CD4-positive, CD25-positive, alpha-beta regulatory T cell (primary cell): ENCODE measurements around the gene CTDSP1. TPM values are rescaled to one million over a fixed set of nuclear protein-coding genes. Genes with fewer than 3 reads are reported as not detected.
A peak's percentile ranks its signal among the peaks of the same experiment; 100 is the strongest.

Experiments
- ATAC-seq, 2 donors: fragments of 150-1000 bp; cut with Tn5 transposase; one replicate each; pipeline ENCODE4 v1.10.0; 2021; ENCODE audit warnings: low read depth in 2 of 2, moderate number of reproducible peaks in 2 of 2, moderate library complexity in 1 of 2
- DNase-seq, 3 donors: peaks; one replicate each; pipeline versions ENCODE4 v3.0.0 to v3.0.0-alpha.2; 2012 to 2022; ENCODE audit warnings: mixed read lengths in 1 of 3
- H3K27ac ChIP-seq: one replicate; pipeline ENCODE4 v1.7.0; 2013; ENCODE audit warnings: mild to moderate bottlenecking, low read length; ENCODE audit not compliant: insufficient read depth, poor library complexity, severe bottlenecking
- H3K27me3 ChIP-seq: one replicate; pipeline ENCODE4 v1.7.0; 2013; ENCODE audit warnings: low read length; ENCODE audit not compliant: control insufficient read depth, insufficient read depth
- H3K36me3 ChIP-seq: one replicate; pipeline ENCODE4 v1.7.0; 2013; ENCODE audit warnings: mild to moderate bottlenecking, low read length, moderate library complexity; ENCODE audit not compliant: control insufficient read depth, insufficient read depth
- H3K4me1 ChIP-seq: 2 replicates; pipeline ENCODE4 v1.7.0; 2013; ENCODE audit warnings: mild to moderate bottlenecking, low read length; ENCODE audit not compliant: insufficient read depth, control insufficient read depth, poor library complexity, severe bottlenecking
- H3K4me3 ChIP-seq: one replicate; pipeline ENCODE4 v1.7.0; 2013; ENCODE audit warnings: low read depth, mild to moderate bottlenecking, low read length, moderate library complexity
- H3K9me3 ChIP-seq, 2 experiments: 1 replicate in 1 of 2; 2 replicates in 1 of 2; pipeline ENCODE4 v1.7.0; 2013; ENCODE audit warnings: low read length in 2 of 2, mild to moderate bottlenecking in 1 of 2, moderate library complexity in 1 of 2; ENCODE audit not compliant: control insufficient read depth in 2 of 2
- H3K27ac Mint-ChIP-seq, 3 donors: one replicate each; pipeline ENCODE4 v1.8.0; 2020 to 2022; ENCODE audit warnings: mild to moderate bottlenecking in 3 of 3, mixed read lengths in 3 of 3, moderate library complexity in 2 of 3
- H3K27me3 Mint-ChIP-seq: one replicate; pipeline ENCODE4 v1.8.0; 2022; ENCODE audit warnings: mild to moderate bottlenecking, mixed read lengths
- H3K36me3 Mint-ChIP-seq: one replicate; pipeline ENCODE4 v1.8.0; 2020; ENCODE audit warnings: mixed read lengths
- H3K4me1 Mint-ChIP-seq, 4 donors: one replicate each; pipeline ENCODE4 v1.8.0; 2020 to 2022; ENCODE audit warnings: mixed read lengths in 4 of 4, mild to moderate bottlenecking in 1 of 4
- H3K4me3 Mint-ChIP-seq, 4 donors: one replicate each; pipeline ENCODE4 v1.8.0; 2020 to 2022; ENCODE audit warnings: mild to moderate bottlenecking in 4 of 4, mixed read lengths in 4 of 4, moderate library complexity in 3 of 4
- H3K9me3 Mint-ChIP-seq, 7 donors: one replicate each; pipeline ENCODE4 v1.8.0; 2020 to 2022; ENCODE audit warnings: mixed read lengths in 7 of 7, mild to moderate bottlenecking in 3 of 7, moderate library complexity in 2 of 7
- polyA plus RNA-seq, 4 donors: library from polyadenylated mRNA; unstranded; fragments of 300-500 nt; fragmentation: Illumina TruSeq; gene quantifications; one replicate each; pipeline ENCODE4 v1.2.3, GENCODE V29; 2021
- total RNA-seq: library from RNA; stranded (reverse); gene quantifications from one replicate; pipeline ENCODE4 v1.2.3, GENCODE V29; 2022

CTDSP1 gene
- total and polyA plus RNA-seq, 5 donors from 2014 or later, result 18.8 to 146 (median 27.4) TPM

GRCh38 chr2:218397820-218398436 lies 1.7 kb upstream of the CTDSP1 start:
- peak; percentile 56 to 86 (median 59) for DNase-seq
- no peaks in the 10 kb centered on the region for H3K9me3 ChIP-seq
- no peak for ATAC-seq
- H3K4me1 Mint-ChIP-seq, result peaks cover 0 to 55% (median 21%) of the 10 kb centered on the region in 4 donors
- H3K27me3 ChIP-seq, result no peaks in the 10 kb centered on the region
- H3K36me3 Mint-ChIP-seq, result no peaks in the 10 kb centered on the region
- H3K27me3 Mint-ChIP-seq, result peaks cover 7% of the 10 kb centered on the region
- peak overlapping the region; percentile 98 to 99 (median 99) for H3K27ac Mint-ChIP-seq
- peak overlapping the region; percentile 96 to 97 (median 96) for H3K4me3 Mint-ChIP-seq
- peaks cover 79% of the 10 kb centered on the region for H3K4me1 ChIP-seq
- H3K4me3 ChIP-seq, result peak overlapping the region; percentile 74
- H3K9me3 Mint-ChIP-seq, result peaks cover 0 to 3% (median 0%) of the 10 kb centered on the region in 7 donors
- peaks cover 8% of the 10 kb centered on the region for H3K36me3 ChIP-seq
- peak overlapping the region; percentile 94 for H3K27ac ChIP-seq

DNA sequence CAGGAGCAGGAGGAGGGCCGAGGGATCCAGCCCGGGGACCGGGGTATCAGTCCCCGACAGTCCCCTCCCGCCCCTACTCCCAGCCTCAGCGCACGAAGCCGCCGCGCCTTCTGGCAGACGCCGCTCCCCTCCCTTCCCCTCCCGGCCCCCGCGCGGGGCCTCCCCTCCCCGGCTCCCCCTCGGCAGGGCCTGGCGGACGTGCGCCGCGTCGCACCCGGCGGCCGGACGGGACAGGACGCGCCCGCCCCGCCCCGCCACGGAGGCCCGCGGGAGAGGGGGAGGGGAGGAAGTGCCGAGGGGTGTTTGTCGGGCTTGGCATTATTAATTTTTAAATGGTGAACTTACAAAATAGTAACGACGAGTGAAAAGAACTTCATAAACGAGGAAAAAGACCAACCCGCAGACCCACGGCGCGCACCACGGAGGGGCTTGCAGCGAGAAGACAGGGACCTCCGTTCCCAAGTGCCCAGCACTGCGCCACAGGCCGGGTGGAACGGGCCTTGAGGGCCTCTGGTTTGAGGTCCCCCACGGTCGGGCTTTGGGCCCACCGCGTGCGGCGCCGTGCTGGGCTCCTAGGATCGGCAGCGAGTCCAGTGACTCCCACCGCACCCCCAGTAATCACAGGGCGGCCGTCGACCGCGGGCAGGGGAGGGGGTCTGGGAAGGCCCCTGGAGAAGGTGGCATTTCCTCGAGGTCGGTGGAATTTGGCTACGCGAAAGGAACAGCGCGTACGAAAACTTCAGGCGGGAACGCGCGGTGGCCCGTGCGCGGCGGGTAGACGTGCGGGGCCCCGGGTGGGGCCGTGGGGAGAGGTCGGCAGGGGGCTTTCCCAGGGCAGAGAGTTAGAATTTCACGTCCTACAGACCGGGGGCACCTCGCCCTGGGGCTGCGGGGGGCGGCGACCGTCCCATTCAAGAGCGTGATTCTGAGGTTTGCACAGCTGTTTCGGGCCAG lies 954 bp upstream of the CTDSP1 start:
- Histone ChIP-seq H3K27me3 (no peaks in the 10 kb centered on the region), H3K4me1 (peaks cover 84% of the 10 kb centered on the region), H3K36me3 (peaks cover 14% of the 10 kb centered on the region), H3K27ac (peak overlapping the region; percentile 94), H3K4me3 (peak overlapping the region; percentile 74), H3K9me3 (no peaks in the 10 kb centered on the region)
- DNase-seq, result peak; percentile 57 to 86 (median 77)
- H3K4me3 Mint-ChIP-seq, result peak overlapping the region; percentile 96 to 97 (median 96)
- peaks cover 7% of the 10 kb centered on the region for H3K27me3 Mint-ChIP-seq
- peaks cover 6% of the 10 kb centered on the region for H3K36me3 Mint-ChIP-seq
- H3K27ac Mint-ChIP-seq, result peak overlapping the region; percentile 98 to 99 (median 99)
- H3K9me3 Mint-ChIP-seq, result peaks cover 0 to 3% (median 0%) of the 10 kb centered on the region in 7 donors
- H3K4me1 Mint-ChIP-seq, result peaks cover 0 to 62% (median 24%) of the 10 kb centered on the region in 4 donors
- ATAC-seq, result peak; percentile 10 to 12

GRCh38 chr2:218400167-218400929 lies 680 bp downstream of the CTDSP1 start:
- Mint-ChIP-seq H3K4me1 (peaks cover 0 to 63% (median 24%) of the 10 kb centered on the region in 4 donors), H3K36me3 (peaks cover 11% of the 10 kb centered on the region), H3K27ac (peak overlapping the region; percentile 93 to 99 (median 93)), H3K4me3 (peak overlapping the region; percentile 91 to 97 (median 94)), H3K9me3 (peaks cover 0 to 2% (median 0%) of the 10 kb centered on the region in 7 donors), H3K27me3 (peaks cover 7% of the 10 kb centered on the region)
- Histone ChIP-seq H3K27ac (peak overlapping the region; percentile 94), H3K36me3 (peaks cover 17% of the 10 kb centered on the region), H3K9me3 (no peaks in the 10 kb centered on the region), H3K27me3 (no peaks in the 10 kb centered on the region), H3K4me1 (peaks cover 82% of the 10 kb centered on the region), H3K4me3 (peak overlapping the region; percentile 53)
- no peak for ATAC-seq
- DNase-seq, result peak; percentile 33 to 45 (median 41)

GRCh38 chr2:218400930-218401881 lies 1.5 kb downstream of the CTDSP1 start:
- no peak for ATAC-seq
- H3K9me3 Mint-ChIP-seq, result peaks cover 0 to 2% (median 0%) of the 10 kb centered on the region in 7 donors
- H3K27ac ChIP-seq, result peak overlapping the region; percentile 94
- H3K4me3 ChIP-seq, result peak overlapping the region; percentile 32
- DNase-seq, result no peak
- peak overlapping the region in 2 of 3 donors; percentile 51 to 74 for H3K27ac Mint-ChIP-seq
- peaks cover 0 to 64% (median 29%) of the 10 kb centered on the region in 4 donors for H3K4me1 Mint-ChIP-seq
- H3K4me3 Mint-ChIP-seq, result peak overlapping the region; percentile 89 to 97 (median 93)
- H3K36me3 ChIP-seq, result peaks cover 17% of the 10 kb centered on the region
- no peaks in the 10 kb centered on the region for H3K9me3 ChIP-seq
- H3K36me3 Mint-ChIP-seq, result peaks cover 11% of the 10 kb centered on the region
- H3K27me3 Mint-ChIP-seq, result peaks cover 7% of the 10 kb centered on the region
- H3K27me3 ChIP-seq, result no peaks in the 10 kb centered on the region
- H3K4me1 ChIP-seq, result peaks cover 84% of the 10 kb centered on the region

DNA sequence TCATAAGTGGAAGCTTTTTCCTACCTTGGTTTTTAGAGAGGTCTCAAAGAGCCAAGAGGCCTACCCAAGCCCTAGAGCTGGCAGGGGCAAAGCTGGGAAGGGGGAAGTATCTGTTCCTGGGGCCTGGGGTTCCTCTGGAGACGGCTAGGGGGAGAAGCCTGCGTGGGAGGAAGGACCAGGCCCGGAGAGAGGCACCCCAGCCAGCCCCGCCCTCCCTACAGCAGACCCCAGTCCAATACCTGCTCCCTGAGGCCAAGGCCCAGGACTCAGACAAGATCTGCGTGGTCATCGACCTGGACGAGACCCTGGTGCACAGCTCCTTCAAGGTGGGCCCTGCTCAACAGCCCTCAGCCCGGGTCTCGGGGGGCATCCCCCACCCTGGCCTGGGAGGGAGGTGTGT lies 2.2 kb downstream of the CTDSP1 start:
- ATAC-seq (no peak), DNase-seq (no peak)
- peaks cover 17% of the 10 kb centered on the region for H3K36me3 ChIP-seq
- H3K9me3 ChIP-seq, result no peaks in the 10 kb centered on the region
- H3K4me1 ChIP-seq, result peaks cover 82% of the 10 kb centered on the region
- no peak overlapping the region for H3K4me3 ChIP-seq
- H3K36me3 Mint-ChIP-seq, result peaks cover 11% of the 10 kb centered on the region
- peaks cover 1 to 62% (median 31%) of the 10 kb centered on the region in 4 donors for H3K4me1 Mint-ChIP-seq
- H3K27ac Mint-ChIP-seq, result peak overlapping the region in 2 of 3 donors; percentile 51 to 74
- peak overlapping the region; percentile 23 for H3K27ac ChIP-seq
- peaks cover 4% of the 10 kb centered on the region for H3K27me3 Mint-ChIP-seq
- H3K27me3 ChIP-seq, result no peaks in the 10 kb centered on the region
- H3K4me3 Mint-ChIP-seq, result peak overlapping the region; percentile 89 to 97 (median 93)
- H3K9me3 Mint-ChIP-seq, result peaks cover 0 to 2% (median 0%) of the 10 kb centered on the region in 7 donors

DNA sequence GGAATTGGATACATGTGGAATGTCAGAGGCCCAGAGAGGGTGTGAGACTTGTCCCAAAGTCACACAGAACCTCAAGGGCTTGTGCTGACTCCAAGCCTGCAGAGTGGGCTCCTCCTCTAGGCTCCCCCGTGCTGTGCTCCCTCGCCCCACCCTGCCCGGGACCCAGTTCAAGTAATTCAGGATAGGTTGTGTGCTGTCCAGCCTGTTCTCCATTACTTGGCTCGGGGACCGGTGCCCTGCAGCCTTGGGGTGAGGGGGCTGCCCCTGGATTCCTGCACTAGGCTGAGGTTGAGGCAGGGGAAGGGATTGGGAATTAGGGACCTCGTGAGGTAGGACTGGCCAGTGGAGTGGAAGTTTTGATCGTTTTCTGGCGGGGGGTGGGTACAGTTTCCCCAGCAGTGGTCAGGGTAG lies 2.8 kb downstream of the CTDSP1 start:
- Mint-ChIP-seq H3K36me3 (peaks cover 11% of the 10 kb centered on the region), H3K4me3 (peak overlapping the region; percentile 57 to 89 (median 79)), H3K4me1 (peaks cover 6 to 61% (median 33%) of the 10 kb centered on the region in 4 donors), H3K27me3 (no peaks in the 10 kb centered on the region), H3K9me3 (peaks cover 0 to 2% (median 0%) of the 10 kb centered on the region in 7 donors), H3K27ac (no peak overlapping the region)
- no peak for ATAC-seq
- no peaks in the 10 kb centered on the region for H3K27me3 ChIP-seq
- no peaks in the 10 kb centered on the region for H3K9me3 ChIP-seq
- peaks cover 17% of the 10 kb centered on the region for H3K36me3 ChIP-seq
- no peak for DNase-seq
- no peak overlapping the region for H3K4me3 ChIP-seq
- H3K4me1 ChIP-seq, result peaks cover 82% of the 10 kb centered on the region
- H3K27ac ChIP-seq, result no peak overlapping the region
